Activated CD4-positive, alpha-beta T cell treated with anti-CD3 and anti-CD28 coated beads, Interleukin-2, amount 50 U/mL, for 4 hours (primary cell): ENCODE results near the gene SMURF1.

Source experiments
- DNase-seq, 2 experiments: peaks; one replicate each; pipeline ENCODE4 v3.0.0-alpha.2; 2020

Gene SMURF1

GRCh38 chr7:99021941-99022560 lies 121.9 kb downstream of the SMURF1 start:
- DNase-seq: no peak

GRCh38 chr7:99020413-99020715 lies 123.5 kb downstream of the SMURF1 start:
- DNase-seq: no peak

- no peak for DNase-seq
These were observed 124.1 kb downstream of the SMURF1 start for GRCh38 chr7:99019523-99020412.

- no peak for DNase-seq
These were observed 127.7 kb downstream of the SMURF1 start for GRCh38 chr7:99016196-99016595.

GRCh38 chr7:99014113-99014985 lies 129.6 kb downstream of the SMURF1 start:
- DNase-seq: no peak

GRCh38 chr7:99013266-99014112 lies 130.4 kb downstream of the SMURF1 start:
- no peak for DNase-seq

GRCh38 chr7:99012722-99013121 lies 131.2 kb downstream of the SMURF1 start:
- DNase-seq: no peak

- no peak for DNase-seq
These were observed 132.1 kb downstream of the SMURF1 start for GRCh38 chr7:99011706-99012404.

GRCh38 chr7:99011341-99011705 lies 132.6 kb downstream of the SMURF1 start:
- no peak for DNase-seq

GRCh38 chr7:99010281-99010680 lies 133.6 kb downstream of the SMURF1 start:
- no peak for DNase-seq

- DNase-seq: no peak
These were observed 134.9 kb downstream of the SMURF1 start for GRCh38 chr7:99008921-99009530.

GRCh38 chr7:99008181-99008631 lies 135.7 kb downstream of the SMURF1 start:
- no peak for DNase-seq

- no peak for DNase-seq
These were observed 137.0 kb downstream of the SMURF1 start for GRCh38 chr7:99006739-99007424.

GRCh38 chr7:99005776-99006175 lies 138.1 kb downstream of the SMURF1 start:
- DNase-seq: no peak

- DNase-seq: no peak
These were observed 139.0 kb downstream of the SMURF1 start for GRCh38 chr7:99004781-99005500.

- no peak for DNase-seq
These were observed 139.7 kb downstream of the SMURF1 start for GRCh38 chr7:99004216-99004615.

- DNase-seq: no peak
These were observed 140.5 kb downstream of the SMURF1 start for GRCh38 chr7:99003419-99003818.

- DNase-seq: no peak
These were observed 141.1 kb downstream of the SMURF1 start for GRCh38 chr7:99002827-99003212.

GRCh38 chr7:99002148-99002826 lies 141.6 kb downstream of the SMURF1 start:
- no peak for DNase-seq
